HG02623 (cell line): ENCODE measurements around the gene ATP6V1E1.

Experiments
- ATAC-seq: cut with Tn5 transposase; IDR thresholded peaks from one replicate; pipeline ENCODE4 v1.9.1; 2021; ENCODE audit warnings: moderate library complexity; ENCODE audit not compliant: unreplicated experiment

ATP6V1E1 gene

GRCh38 chr22:17548756-17549035 lies 79.9 kb downstream of the ATP6V1E1 start:
- ATAC-seq, result no peak

GRCh38 chr22:17548010-17548755 lies 80.4 kb downstream of the ATP6V1E1 start:
- no peak for ATAC-seq

GRCh38 chr22:17542452-17542851 lies 86.1 kb downstream of the ATP6V1E1 start:
- ATAC-seq, result no peak
